Upper lobe of left lung (tissue), 4 donors: ENCODE data around the gene GCNA.
"Not testable (repeated sequence)": the region's sequence is repeated elsewhere in the genome, so short reads cannot be mapped to it uniquely, and the experiment has no call there.

ENCODE experiments used
- EP300 ChIP-seq, 4 donors: sonication (generic); formaldehyde crosslinking; IDR thresholded peaks; one replicate each; pipeline ENCODE4 v1.5.1; 2017; ENCODE audit warnings: antibody characterized with exemption in 4 of 4, control low read depth in 2 of 4
- POLR2A ChIP-seq, 4 donors: fragments of 450-650 bp; IDR thresholded peaks; one replicate each; pipeline ENCODE4 v1.5.1; 2016 to 2017; ENCODE audit warnings: antibody characterized with exemption in 4 of 4, mild to moderate bottlenecking in 2 of 4
- POLR2AphosphoS5 ChIP-seq, 2 donors: sonication (generic); formaldehyde crosslinking; IDR thresholded peaks; one replicate each; pipeline ENCODE4 v1.5.1; 2017; ENCODE audit warnings: antibody characterized with exemption in 2 of 2
- TF ChIP-seq, protein P1 (sequence below), 6 experiments: fragments of 450-650 bp in 4 of 6; fragments of 200-600 bp in 2 of 6; sonication (generic) in 2 of 6; IDR thresholded peaks; one replicate each; pipeline ENCODE4 v1.5.1; 2016 to 2019; ENCODE audit warnings: antibody characterized with exemption in 6 of 6

DNA sequence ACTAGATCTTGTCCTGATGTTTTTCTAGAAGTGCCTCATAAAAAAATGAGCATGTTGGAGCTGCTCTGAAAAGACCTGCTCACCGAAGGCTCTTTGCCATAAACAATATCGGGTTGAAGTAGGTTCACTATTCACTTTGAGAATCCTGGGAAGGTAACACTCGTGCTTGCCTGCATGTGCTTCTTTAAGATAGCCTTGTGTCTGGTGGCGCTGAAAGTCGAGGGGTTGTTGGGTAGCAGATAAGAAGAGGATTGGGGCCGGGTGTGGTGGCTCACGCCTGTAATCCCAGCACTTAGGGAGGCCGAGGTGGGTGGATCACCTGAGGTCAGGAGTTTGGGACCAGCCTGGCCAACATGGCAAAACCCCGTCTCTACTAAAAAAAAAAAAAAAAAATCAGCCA lies 33.5 kb downstream of the GCNA start:
- TF ChIP-seq POLR2AphosphoS5, POLR2A, EP300 (IDR thresholded peaks at IDR 0.05): not testable (repeated sequence)
- TF ChIP-seq, protein P1, sequence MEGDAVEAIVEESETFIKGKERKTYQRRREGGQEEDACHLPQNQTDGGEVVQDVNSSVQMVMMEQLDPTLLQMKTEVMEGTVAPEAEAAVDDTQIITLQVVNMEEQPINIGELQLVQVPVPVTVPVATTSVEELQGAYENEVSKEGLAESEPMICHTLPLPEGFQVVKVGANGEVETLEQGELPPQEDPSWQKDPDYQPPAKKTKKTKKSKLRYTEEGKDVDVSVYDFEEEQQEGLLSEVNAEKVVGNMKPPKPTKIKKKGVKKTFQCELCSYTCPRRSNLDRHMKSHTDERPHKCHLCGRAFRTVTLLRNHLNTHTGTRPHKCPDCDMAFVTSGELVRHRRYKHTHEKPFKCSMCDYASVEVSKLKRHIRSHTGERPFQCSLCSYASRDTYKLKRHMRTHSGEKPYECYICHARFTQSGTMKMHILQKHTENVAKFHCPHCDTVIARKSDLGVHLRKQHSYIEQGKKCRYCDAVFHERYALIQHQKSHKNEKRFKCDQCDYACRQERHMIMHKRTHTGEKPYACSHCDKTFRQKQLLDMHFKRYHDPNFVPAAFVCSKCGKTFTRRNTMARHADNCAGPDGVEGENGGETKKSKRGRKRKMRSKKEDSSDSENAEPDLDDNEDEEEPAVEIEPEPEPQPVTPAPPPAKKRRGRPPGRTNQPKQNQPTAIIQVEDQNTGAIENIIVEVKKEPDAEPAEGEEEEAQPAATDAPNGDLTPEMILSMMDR (IDR thresholded peaks at IDR 0.05): not testable (repeated sequence)
